A549 (cell line): ENCODE results near the gene KANSL1.

ENCODE experiments used
- MAZ ChIP-seq: fragments of 150-350 bp; IDR thresholded peaks from 2 replicates; pipeline ENCODE4 v1.6.1; 2014; ENCODE audit warnings: antibody characterized with exemption, low read depth, low read length, borderline replicate concordance
- PBX3 ChIP-seq: IDR thresholded peaks from 2 replicates; pipeline ENCODE4 v1.6.1; 2012

GRCh38 chr17:46193626-46194392, 580 bp upstream of the KANSL1 start:
- TF ChIP-seq MAZ = peak; percentile 78; the same call in 1 of the 2 replicates
- TF ChIP-seq PBX3 = no peak; the same call in 1 of the 2 replicates
